PC-9 (cell line): ENCODE measurements around the gene TCF4. TPM values are rescaled to one million over a fixed set of nuclear protein-coding genes. Genes with fewer than 3 reads are reported as not detected.

Source experiments
- BruUV-seq: library from RNA; stranded (reverse); fragments of 400-500 nt; replicated peaks from 2 replicates; lab custom pipeline; 2021; lab: Mats Ljungman, UMichigan
- CTCF ChIA-PET: fragments of 300-600 bp; sonication (Branson Sonifier 250); formaldehyde crosslinking; loops from one replicate; lab custom pipeline; 2022; ENCODE audit warnings: antibody characterized with exemption; lab: Charles Lee
- POLR2A ChIA-PET: fragments of 300-600 bp; sonication (Branson Sonifier 250); formaldehyde crosslinking; loops from one replicate; lab custom pipeline; 2022; ENCODE audit warnings: antibody characterized with exemption; ENCODE audit not compliant: unreplicated experiment; lab: Charles Lee
- DNase-seq, 2 experiments: peaks; one replicate each; pipeline versions ENCODE4 v3.0.0 to v3.0.0-alpha.2; 2015 to 2022; ENCODE audit warnings: mixed read lengths in 1 of 2
- H2AFZ ChIP-seq: fragments of 200-600 bp; sonication (generic); 2 replicates; pipeline ENCODE4 v1.8.1; 2017; ENCODE audit warnings: antibody characterized with exemption
- H3F3A ChIP-seq: fragments of 200-600 bp; sonication (generic); 2 replicates; pipeline ENCODE4 v1.8.1; 2017; ENCODE audit warnings: antibody characterized with exemption, mild to moderate bottlenecking, low read depth; ENCODE audit not compliant: insufficient read depth
- H3K27ac ChIP-seq: fragments of 200-600 bp; sonication (generic); 2 replicates; pipeline ENCODE4 v1.6.1; 2016; ENCODE audit warnings: mixed run types
- H3K27me3 ChIP-seq: fragments of 200-600 bp; sonication (generic); 2 replicates; pipeline ENCODE4 v1.6.1; 2016; ENCODE audit warnings: low read depth, mixed run types; ENCODE audit not compliant: insufficient read depth
- H3K36me3 ChIP-seq: fragments of 200-600 bp; sonication (generic); 2 replicates; pipeline ENCODE4 v1.6.1; 2016; ENCODE audit warnings: low read depth, mixed run types
- H3K4me1 ChIP-seq: fragments of 200-600 bp; sonication (generic); replicated peaks from 2 replicates; pipeline ENCODE4 v1.6.1; 2016; ENCODE audit warnings: mixed run types; ENCODE audit not compliant: insufficient read depth
- H3K4me2 ChIP-seq: fragments of 200-600 bp; sonication (generic); 2 replicates; pipeline ENCODE4 v1.6.1; 2017; ENCODE audit warnings: mixed run types
- H3K4me3 ChIP-seq: fragments of 200-600 bp; sonication (generic); 2 replicates; pipeline ENCODE4 v1.6.1; 2016; ENCODE audit warnings: mixed run types
- H3K79me2 ChIP-seq: fragments of 200-600 bp; sonication (generic); 2 replicates; pipeline ENCODE4 v1.6.1; 2017; ENCODE audit warnings: low read depth, mixed run types
- H3K9me2 ChIP-seq: fragments of 200-600 bp; sonication (generic); 2 replicates; pipeline ENCODE4 v1.8.1; 2017; ENCODE audit warnings: mild to moderate bottlenecking; ENCODE audit not compliant: insufficient read depth
- H3K9me3 ChIP-seq: fragments of 200-600 bp; sonication (generic); 2 replicates; pipeline ENCODE4 v1.8.1; 2016; ENCODE audit warnings: low read depth; ENCODE audit not compliant: insufficient read depth
- H4K20me1 ChIP-seq: fragments of 200-600 bp; sonication (generic); 2 replicates; pipeline ENCODE4 v1.8.1; 2017; ENCODE audit not compliant: insufficient read depth
- EZH2 ChIP-seq: fragments of 200-600 bp; sonication (generic); IDR thresholded peaks from 2 replicates; pipeline ENCODE4 v1.8.0; 2017; ENCODE audit warnings: antibody characterized with exemption, low read depth
- intact Hi-C: fragments of 100-400 bp; cut with micrococcal nuclease; formaldehyde crosslinking; loops from one replicate; pipeline ENCODE4 v1.10.0; 2022; ENCODE audit not compliant: unreplicated experiment
- total RNA-seq: library from RNA; stranded (reverse); gene quantifications from 2 replicates; pipeline ENCODE4 v1.2.3, GENCODE V29; 2021
- TF ChIP-seq, protein P1 (sequence below): fragments of 200-600 bp; sonication (generic); conservative IDR thresholded peaks from 2 replicates; pipeline ENCODE4 v1.6.1; 2017; ENCODE audit warnings: mixed run types, antibody characterized with exemption, mild to moderate bottlenecking, moderate library complexity

The TCF4 gene
- total RNA-seq, 1 experiment from 2014 or later, result 0.74 TPM

DNA sequence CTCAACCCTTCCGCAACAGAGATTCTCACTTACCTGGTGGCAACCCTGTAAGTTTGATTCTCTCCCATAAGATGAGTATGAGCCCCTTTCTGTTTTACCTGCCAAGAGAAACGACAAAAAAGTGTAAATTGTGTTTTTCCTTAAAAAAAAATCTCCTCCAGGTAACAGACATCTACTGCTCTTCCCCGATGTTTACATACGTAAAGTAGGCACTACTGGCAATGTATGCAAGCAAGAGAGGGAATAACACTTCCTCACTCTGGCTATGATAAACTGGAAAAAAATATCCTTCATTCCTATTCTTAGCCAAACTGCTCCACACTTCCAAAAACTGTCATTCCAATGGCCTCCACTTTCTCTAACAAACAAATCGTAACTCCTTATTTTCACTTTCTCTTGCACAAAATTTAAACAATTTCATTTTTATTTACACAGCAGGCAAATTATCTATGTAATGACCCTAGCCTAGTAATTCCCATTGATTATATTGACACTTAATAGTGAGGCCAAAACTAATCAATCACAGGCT, 184.5 kb downstream of the TCF4 start:
- H3K9me3 ChIP-seq, result no peaks in the 10 kb centered on the region
- H4K20me1 ChIP-seq, result no peaks in the 10 kb centered on the region
- H3K4me1 ChIP-seq, result no peaks in the 10 kb centered on the region
- ChIA-PET POLR2A (no interaction called here), CTCF (no interaction called here)
- TF ChIP-seq, protein P1, sequence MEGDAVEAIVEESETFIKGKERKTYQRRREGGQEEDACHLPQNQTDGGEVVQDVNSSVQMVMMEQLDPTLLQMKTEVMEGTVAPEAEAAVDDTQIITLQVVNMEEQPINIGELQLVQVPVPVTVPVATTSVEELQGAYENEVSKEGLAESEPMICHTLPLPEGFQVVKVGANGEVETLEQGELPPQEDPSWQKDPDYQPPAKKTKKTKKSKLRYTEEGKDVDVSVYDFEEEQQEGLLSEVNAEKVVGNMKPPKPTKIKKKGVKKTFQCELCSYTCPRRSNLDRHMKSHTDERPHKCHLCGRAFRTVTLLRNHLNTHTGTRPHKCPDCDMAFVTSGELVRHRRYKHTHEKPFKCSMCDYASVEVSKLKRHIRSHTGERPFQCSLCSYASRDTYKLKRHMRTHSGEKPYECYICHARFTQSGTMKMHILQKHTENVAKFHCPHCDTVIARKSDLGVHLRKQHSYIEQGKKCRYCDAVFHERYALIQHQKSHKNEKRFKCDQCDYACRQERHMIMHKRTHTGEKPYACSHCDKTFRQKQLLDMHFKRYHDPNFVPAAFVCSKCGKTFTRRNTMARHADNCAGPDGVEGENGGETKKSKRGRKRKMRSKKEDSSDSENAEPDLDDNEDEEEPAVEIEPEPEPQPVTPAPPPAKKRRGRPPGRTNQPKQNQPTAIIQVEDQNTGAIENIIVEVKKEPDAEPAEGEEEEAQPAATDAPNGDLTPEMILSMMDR, result no peak
- TF ChIP-seq EZH2, result no peak
- no TSS peak for BruUV-seq
- no peaks in the 10 kb centered on the region for H3K36me3 ChIP-seq
- no peak overlapping the region for H2AFZ ChIP-seq
- H3K79me2 ChIP-seq, result no peaks in the 10 kb centered on the region
- H3F3A ChIP-seq, result no peaks in the 10 kb centered on the region
- H3K27ac ChIP-seq, result no peak overlapping the region
- no peak overlapping the region for H3K4me3 ChIP-seq
- DNase-seq, result no peak
- no peaks in the 10 kb centered on the region for H3K9me2 ChIP-seq
- no peaks in the 10 kb centered on the region for H3K27me3 ChIP-seq
- intact Hi-C loops, result no loop called here
- no peak overlapping the region for H3K4me2 ChIP-seq

DNA sequence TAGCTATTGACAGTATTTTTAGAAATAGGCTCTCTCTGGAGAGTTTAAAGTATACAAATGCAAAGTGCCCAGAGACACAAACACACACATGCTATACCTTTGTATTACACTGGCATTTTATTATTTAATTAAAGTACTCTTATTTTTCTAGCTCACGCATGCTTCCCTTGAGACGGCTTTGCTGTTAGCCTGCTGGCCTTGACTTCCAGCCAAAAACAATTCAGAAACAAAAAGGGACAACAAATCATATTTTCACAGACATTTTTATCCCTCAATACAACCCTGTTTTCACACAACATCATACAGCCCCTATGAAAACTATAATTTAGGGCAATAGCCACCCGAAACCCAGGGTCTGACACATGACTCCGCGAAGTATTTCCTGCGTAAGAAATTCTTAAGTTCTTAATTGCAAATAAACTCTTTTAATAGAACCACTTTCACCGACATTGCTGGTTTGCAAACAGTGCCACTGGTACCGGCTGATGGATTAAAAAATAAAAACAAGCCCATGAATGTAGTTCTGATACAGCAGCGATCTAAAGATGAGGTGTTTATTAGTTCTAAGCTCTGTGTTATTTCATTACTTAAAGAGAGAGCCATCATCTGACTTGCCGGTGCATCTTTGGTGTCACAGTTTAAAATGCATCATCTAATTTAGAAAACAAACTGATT, 185.1 kb downstream of the TCF4 start:
- no peak overlapping the region for H3K4me3 ChIP-seq
- no TSS peak for BruUV-seq
- H3K9me3 ChIP-seq, result no peaks in the 10 kb centered on the region
- H3F3A ChIP-seq, result no peaks in the 10 kb centered on the region
- no peaks in the 10 kb centered on the region for H3K9me2 ChIP-seq
- ChIA-PET POLR2A (no interaction called here), CTCF (no interaction called here)
- no peaks in the 10 kb centered on the region for H3K36me3 ChIP-seq
- no peak for TF ChIP-seq EZH2
- TF ChIP-seq, protein P1, result no peak
- H3K27me3 ChIP-seq, result no peaks in the 10 kb centered on the region
- no peaks in the 10 kb centered on the region for H3K4me1 ChIP-seq
- H3K4me2 ChIP-seq, result no peak overlapping the region
- no peak overlapping the region for H3K27ac ChIP-seq
- H3K79me2 ChIP-seq, result no peaks in the 10 kb centered on the region
- intact Hi-C loops, result no loop called here
- H2AFZ ChIP-seq, result no peak overlapping the region
- no peaks in the 10 kb centered on the region for H4K20me1 ChIP-seq
- no peak for DNase-seq

DNA sequence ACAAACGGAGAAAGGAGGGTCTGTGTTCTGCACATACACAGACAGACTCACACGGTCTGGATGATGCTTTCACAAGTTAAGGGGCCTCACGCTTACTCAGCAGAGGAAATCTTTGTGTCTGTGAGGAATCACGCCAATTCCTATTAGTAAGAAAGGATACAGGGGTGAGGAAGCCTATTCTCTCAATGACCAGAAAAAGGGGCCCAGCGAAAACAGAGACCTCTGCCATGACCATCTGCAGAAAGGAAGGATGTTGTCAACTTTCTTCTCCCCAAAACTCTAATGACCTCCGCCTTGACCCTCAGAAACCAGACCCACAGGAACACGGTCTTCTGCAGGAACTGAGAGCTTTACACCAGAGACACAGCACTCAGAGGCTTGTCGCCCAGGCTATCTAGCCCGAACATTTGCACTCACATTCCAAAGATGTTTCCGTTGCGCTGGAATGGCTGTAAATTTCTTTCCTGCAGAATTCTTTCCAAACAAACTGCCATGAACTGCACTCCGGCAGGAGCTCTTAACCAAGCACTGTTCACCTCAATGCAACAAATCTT, 186.3 kb downstream of the TCF4 start:
- no peak for DNase-seq
- no peak for TF ChIP-seq EZH2
- TF ChIP-seq, protein P1, result no peak
- H3K9me3 ChIP-seq, result no peaks in the 10 kb centered on the region
- H3K4me2 ChIP-seq, result no peak overlapping the region
- H3K4me1 ChIP-seq, result no peaks in the 10 kb centered on the region
- ChIA-PET CTCF (no interaction called here), POLR2A (no interaction called here)
- H3K27me3 ChIP-seq, result no peaks in the 10 kb centered on the region
- no peak overlapping the region for H3K27ac ChIP-seq
- no peaks in the 10 kb centered on the region for H3K36me3 ChIP-seq
- no peaks in the 10 kb centered on the region for H3K9me2 ChIP-seq
- no TSS peak for BruUV-seq
- no peaks in the 10 kb centered on the region for H4K20me1 ChIP-seq
- H3F3A ChIP-seq, result no peaks in the 10 kb centered on the region
- no peak overlapping the region for H2AFZ ChIP-seq
- H3K4me3 ChIP-seq, result no peak overlapping the region
- intact Hi-C loops, result no loop called here
- no peaks in the 10 kb centered on the region for H3K79me2 ChIP-seq
